ENCODE results near the gene USP2. TPM values are rescaled to one million over a fixed set of nuclear protein-coding genes. Genes with fewer than 3 reads are reported as not detected.

USP2 gene, protein sequence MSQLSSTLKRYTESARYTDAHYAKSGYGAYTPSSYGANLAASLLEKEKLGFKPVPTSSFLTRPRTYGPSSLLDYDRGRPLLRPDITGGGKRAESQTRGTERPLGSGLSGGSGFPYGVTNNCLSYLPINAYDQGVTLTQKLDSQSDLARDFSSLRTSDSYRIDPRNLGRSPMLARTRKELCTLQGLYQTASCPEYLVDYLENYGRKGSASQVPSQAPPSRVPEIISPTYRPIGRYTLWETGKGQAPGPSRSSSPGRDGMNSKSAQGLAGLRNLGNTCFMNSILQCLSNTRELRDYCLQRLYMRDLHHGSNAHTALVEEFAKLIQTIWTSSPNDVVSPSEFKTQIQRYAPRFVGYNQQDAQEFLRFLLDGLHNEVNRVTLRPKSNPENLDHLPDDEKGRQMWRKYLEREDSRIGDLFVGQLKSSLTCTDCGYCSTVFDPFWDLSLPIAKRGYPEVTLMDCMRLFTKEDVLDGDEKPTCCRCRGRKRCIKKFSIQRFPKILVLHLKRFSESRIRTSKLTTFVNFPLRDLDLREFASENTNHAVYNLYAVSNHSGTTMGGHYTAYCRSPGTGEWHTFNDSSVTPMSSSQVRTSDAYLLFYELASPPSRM
- polyA plus RNA-seq (2013) = 3.2 and 3.3 TPM in 2 replicates

GRCh38 chr11:119381181-119381988, at the start of gene USP2:
USP2 (minus strand) TSS chr11:119381690; CDS start chr11:119373480, 8,210 bp downstream.
- Histone ChIP-seq H3K79me2 (ENCODE audit: control insufficient read depth, insufficient read depth, low read length, poor library complexity) (no peaks in the 10 kb centered on the region), H3K4me2 (ENCODE audit: low read length) (peak within 1 kb of the TSS; percentile 83), H3K4ac (ENCODE audit: low read depth, low read length) (no peak within 1 kb of the TSS), H2BK5ac (ENCODE audit: low read depth, low read length, poor library complexity) (no peak within 1 kb of the TSS), H2BK12ac (ENCODE audit: low read length) (no peak within 1 kb of the TSS), H4K91ac (ENCODE audit: low read depth, low read length) (no peak within 1 kb of the TSS), H4K12ac (ENCODE audit: low read depth, low read length) (no peak within 1 kb of the TSS), H2AK5ac (ENCODE audit: low read length) (no peak within 1 kb of the TSS), H3K9me3 (ENCODE audit: insufficient read depth, low read depth, low read length) (no peaks in the 10 kb centered on the region), H3K14ac (ENCODE audit: low read length) (no peak within 1 kb of the TSS), H3K9ac (ENCODE audit: low read length) (peak within 1 kb of the TSS; percentile 54), H3K27me3 (ENCODE audit: insufficient read depth, low read length) (no peaks in the 10 kb centered on the region), H3K18ac (ENCODE audit: low read length) (peak within 1 kb of the TSS; percentile 10), H3K4me1 (ENCODE audit: control insufficient read depth in 1 of 2, insufficient read depth in 2 of 2, low read length in 2 of 2) (peaks cover 16 to 21% of the 10 kb centered on the region in 2 experiments), H3K36me3 (ENCODE audit: control insufficient read depth in 1 of 2, insufficient read depth in 2 of 2, low read length in 2 of 2) (no peaks in the 10 kb centered on the region), H3K79me1 (ENCODE audit: low read length) (no peaks in the 10 kb centered on the region), H3K4me3 (ENCODE audit: low read depth, low read length) (peak within 1 kb of the TSS; percentile 42), H3K23ac (ENCODE audit: low read length) (no peak within 1 kb of the TSS), H2AFZ (ENCODE audit: insufficient read depth, low read length, poor library complexity) (peak within 1 kb of the TSS; percentile 20), H4K8ac (ENCODE audit: low read depth, low read length) (no peak within 1 kb of the TSS), H2BK120ac (ENCODE audit: insufficient read depth, low read length, poor library complexity) (no peak within 1 kb of the TSS), H3K27ac (ENCODE audit: low read depth, low read length) (no peak within 1 kb of the TSS)
- DNase-seq = peak; percentile 100
- whole genome bisulfite sequencing (ENCODE audit: extremely low coverage, insufficient coverage, insufficient read length) = no CpG with 5 or more reads among the region's 54 CpGs

DNA sequence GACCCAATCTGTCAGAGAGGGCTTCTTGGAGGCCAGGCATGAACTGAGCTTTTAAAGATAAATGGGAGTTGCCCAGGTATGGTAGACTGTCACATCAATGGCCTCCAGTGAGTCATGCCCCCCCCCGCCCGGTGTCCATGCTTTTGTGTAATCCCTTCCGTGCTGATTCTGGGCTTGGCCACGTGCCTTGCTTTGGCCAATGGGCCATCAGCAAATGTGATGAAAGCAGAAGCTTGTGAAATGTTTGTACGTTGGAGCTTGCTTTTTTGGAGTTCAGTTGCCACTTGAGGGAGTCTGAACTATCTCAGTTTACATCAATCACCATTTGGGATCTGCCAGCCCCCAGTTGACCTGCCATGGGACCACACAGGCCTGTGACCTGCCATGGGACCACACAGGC, 45.8 kb upstream of the USP2 start:
- peak; percentile 54 to 55 for DNase-seq
- no CpG with 5 or more reads among the region's 5 CpGs for WGBS (ENCODE audit: extremely low coverage, insufficient coverage, insufficient read length)
- H2BK12ac ChIP-seq (ENCODE audit: low read length) = no peak overlapping the region

DNA sequence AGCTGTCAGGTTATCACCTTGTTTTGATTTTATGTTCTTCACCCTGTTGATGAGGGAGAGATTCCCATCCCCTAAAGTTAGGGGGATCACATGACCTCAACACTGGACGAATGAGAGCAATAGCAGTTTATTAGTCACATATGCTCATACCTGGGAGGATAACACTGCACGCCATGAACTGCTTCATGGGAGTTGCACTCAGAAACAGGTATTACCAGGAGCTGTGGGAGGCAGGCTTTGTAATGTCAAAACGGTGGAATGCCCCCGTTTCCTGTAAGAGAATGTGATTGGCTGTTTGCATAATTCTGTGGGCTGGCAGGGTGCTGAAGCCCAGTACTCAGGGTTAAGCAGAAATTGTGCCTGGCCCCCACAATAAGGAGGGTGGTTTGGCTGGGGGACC, 44.7 kb upstream of the USP2 start:
- Histone ChIP-seq H3K4me2 (ENCODE audit: low read length) (no peak overlapping the region), H4K8ac (ENCODE audit: low read depth, low read length) (no peak overlapping the region), H2BK5ac (ENCODE audit: low read depth, low read length, poor library complexity) (no peak overlapping the region), H2BK12ac (ENCODE audit: low read length) (no peak overlapping the region), H3K4ac (ENCODE audit: low read depth, low read length) (no peak overlapping the region), H3K4me1 (ENCODE audit: control insufficient read depth in 1 of 2, insufficient read depth in 2 of 2, low read length in 2 of 2) (peaks cover 29 to 44% of the 10 kb centered on the region in 2 experiments), H4K12ac (ENCODE audit: low read depth, low read length) (no peak overlapping the region), H2AK5ac (ENCODE audit: low read length) (no peak overlapping the region), H3K79me2 (ENCODE audit: control insufficient read depth, insufficient read depth, low read length, poor library complexity) (no peaks in the 10 kb centered on the region), H3K4me3 (ENCODE audit: low read depth, low read length) (no peak overlapping the region), H3K9me3 (ENCODE audit: insufficient read depth, low read depth, low read length) (no peaks in the 10 kb centered on the region), H3K79me1 (ENCODE audit: low read length) (peaks cover 23% of the 10 kb centered on the region), H2BK120ac (ENCODE audit: insufficient read depth, low read length, poor library complexity) (no peak overlapping the region), H3K27ac (ENCODE audit: low read depth, low read length) (peak overlapping the region; percentile 89), H3K23ac (ENCODE audit: low read length) (no peak overlapping the region), H3K9ac (ENCODE audit: low read length) (no peak overlapping the region), H2AFZ (ENCODE audit: insufficient read depth, low read length, poor library complexity) (no peak overlapping the region), H3K18ac (ENCODE audit: low read length) (no peak overlapping the region), H4K91ac (ENCODE audit: low read depth, low read length) (no peak overlapping the region), H3K14ac (ENCODE audit: low read length) (no peak overlapping the region), H3K27me3 (ENCODE audit: insufficient read depth, low read length) (no peaks in the 10 kb centered on the region), H3K36me3 (ENCODE audit: control insufficient read depth in 1 of 2, insufficient read depth in 2 of 2, low read length in 2 of 2) (no peaks in the 10 kb centered on the region)
- DNase-seq = no peak
- no CpG with 5 or more reads among the region's 4 CpGs for WGBS (ENCODE audit: extremely low coverage, insufficient coverage, insufficient read length)

More for the DNA sequence above, 45.8 kb upstream of the USP2 start:
- no peak overlapping the region for H3K9ac ChIP-seq (ENCODE audit: low read length)
- H2AK5ac ChIP-seq (ENCODE audit: low read length) = no peak overlapping the region
- no peak overlapping the region for H3K23ac ChIP-seq (ENCODE audit: low read length)
- no peak overlapping the region for H2BK120ac ChIP-seq (ENCODE audit: insufficient read depth, low read length, poor library complexity)
- H2BK5ac ChIP-seq (ENCODE audit: low read depth, low read length, poor library complexity) = no peak overlapping the region
- peaks cover 19% of the 10 kb centered on the region for H3K79me1 ChIP-seq (ENCODE audit: low read length)
- no peak overlapping the region for H4K8ac ChIP-seq (ENCODE audit: low read depth, low read length)
- no peaks in the 10 kb centered on the region for H3K9me3 ChIP-seq (ENCODE audit: insufficient read depth, low read depth, low read length)
- no peaks in the 10 kb centered on the region for H3K27me3 ChIP-seq (ENCODE audit: insufficient read depth, low read length)
- H3K79me2 ChIP-seq (ENCODE audit: control insufficient read depth, insufficient read depth, low read length, poor library complexity) = no peaks in the 10 kb centered on the region
- H3K14ac ChIP-seq (ENCODE audit: low read length) = no peak overlapping the region
- peaks cover 29 to 38% of the 10 kb centered on the region in 2 experiments for H3K4me1 ChIP-seq (ENCODE audit: control insufficient read depth in 1 of 2, insufficient read depth in 2 of 2, low read length in 2 of 2)
- no peak overlapping the region for H3K18ac ChIP-seq (ENCODE audit: low read length)
- H3K27ac ChIP-seq (ENCODE audit: low read depth, low read length) = no peak overlapping the region
- H4K91ac ChIP-seq (ENCODE audit: low read depth, low read length) = no peak overlapping the region
- no peak overlapping the region for H3K4ac ChIP-seq (ENCODE audit: low read depth, low read length)
- H2AFZ ChIP-seq (ENCODE audit: insufficient read depth, low read length, poor library complexity) = no peak overlapping the region
- H3K4me2 ChIP-seq (ENCODE audit: low read length) = no peak overlapping the region
- no peaks in the 10 kb centered on the region for H3K36me3 ChIP-seq (ENCODE audit: control insufficient read depth in 1 of 2, insufficient read depth in 2 of 2, low read length in 2 of 2)
- no peak overlapping the region for H3K4me3 ChIP-seq (ENCODE audit: low read depth, low read length)
- no peak overlapping the region for H4K12ac ChIP-seq (ENCODE audit: low read depth, low read length)

GRCh38 chr11:119424775-119425174, 43.3 kb upstream of the USP2 start:
- no peak for DNase-seq
- Histone ChIP-seq H3K4ac (ENCODE audit: low read depth, low read length) (no peak overlapping the region), H2BK120ac (ENCODE audit: insufficient read depth, low read length, poor library complexity) (peak overlapping the region; percentile 21), H3K27me3 (ENCODE audit: insufficient read depth, low read length) (no peaks in the 10 kb centered on the region), H4K8ac (ENCODE audit: low read depth, low read length) (peak overlapping the region; percentile 56), H4K12ac (ENCODE audit: low read depth, low read length) (no peak overlapping the region), H2BK12ac (ENCODE audit: low read length) (peak overlapping the region; percentile 89), H3K4me1 (ENCODE audit: control insufficient read depth in 1 of 2, insufficient read depth in 2 of 2, low read length in 2 of 2) (peaks cover 29 to 46% of the 10 kb centered on the region in 2 experiments), H2AK5ac (ENCODE audit: low read length) (no peak overlapping the region), H4K91ac (ENCODE audit: low read depth, low read length) (peak overlapping the region; percentile 74), H3K4me3 (ENCODE audit: low read depth, low read length) (no peak overlapping the region), H3K27ac (ENCODE audit: low read depth, low read length) (peak overlapping the region; percentile 89), H2BK5ac (ENCODE audit: low read depth, low read length, poor library complexity) (peak overlapping the region; percentile 74), H3K14ac (ENCODE audit: low read length) (peak overlapping the region; percentile 56), H3K79me2 (ENCODE audit: control insufficient read depth, insufficient read depth, low read length, poor library complexity) (no peaks in the 10 kb centered on the region), H3K36me3 (ENCODE audit: control insufficient read depth in 1 of 2, insufficient read depth in 2 of 2, low read length in 2 of 2) (peaks cover 6 to 7% of the 10 kb centered on the region in 2 experiments), H3K9me3 (ENCODE audit: insufficient read depth, low read depth, low read length) (no peaks in the 10 kb centered on the region), H2AFZ (ENCODE audit: insufficient read depth, low read length, poor library complexity) (no peak overlapping the region), H3K18ac (ENCODE audit: low read length) (peak overlapping the region; percentile 22), H3K23ac (ENCODE audit: low read length) (no peak overlapping the region), H3K79me1 (ENCODE audit: low read length) (peaks cover 23% of the 10 kb centered on the region), H3K4me2 (ENCODE audit: low read length) (peak overlapping the region; percentile 10), H3K9ac (ENCODE audit: low read length) (no peak overlapping the region)
- no CpG with 5 or more reads among the region's 2 CpGs for WGBS (ENCODE audit: extremely low coverage, insufficient coverage, insufficient read length)
